ES-I3 (cell line): ENCODE measurements around the gene TNK2.

Source experiments
- H3K36me3 ChIP-seq: 2 replicates; pipeline ENCODE4 v1.6.1; 2013; ENCODE audit warnings: mild to moderate bottlenecking, low read length, control low read depth, moderate library complexity; ENCODE audit not compliant: insufficient read depth
- H3K4me1 ChIP-seq: 2 replicates; pipeline ENCODE4 v1.6.1; 2013; ENCODE audit warnings: mild to moderate bottlenecking, control low read depth, low read length; ENCODE audit not compliant: insufficient read depth
- H3K9ac ChIP-seq: 2 replicates; pipeline ENCODE4 v1.6.1; 2013; ENCODE audit warnings: low read depth, mild to moderate bottlenecking, low read length, moderate library complexity
- H3K9me3 ChIP-seq: 2 replicates; pipeline ENCODE4 v1.6.1; 2013; ENCODE audit warnings: mild to moderate bottlenecking, low read length, moderate library complexity; ENCODE audit not compliant: control insufficient read depth, insufficient read depth

TNK2 gene

GRCh38 chr3:195888311-195888761, 20.0 kb downstream of the TNK2 start:
- Histone ChIP-seq H3K9me3 (no peaks in the 10 kb centered on the region), H3K4me1 (peaks cover 46% of the 10 kb centered on the region), H3K9ac (no peak overlapping the region), H3K36me3 (no peaks in the 10 kb centered on the region)

- Histone ChIP-seq H3K9me3 (no peaks in the 10 kb centered on the region), H3K4me1 (peaks cover 41% of the 10 kb centered on the region), H3K36me3 (no peaks in the 10 kb centered on the region), H3K9ac (no peak overlapping the region)
These were observed 20.7 kb downstream of the TNK2 start for GRCh38 chr3:195887670-195888069.

- H3K4me1 ChIP-seq = peaks cover 36% of the 10 kb centered on the region
- no peak overlapping the region for H3K9ac ChIP-seq
- H3K36me3 ChIP-seq = no peaks in the 10 kb centered on the region
- H3K9me3 ChIP-seq = no peaks in the 10 kb centered on the region
These were observed 21.9 kb downstream of the TNK2 start for GRCh38 chr3:195886181-195887141.

GRCh38 chr3:195885036-195885891, 23.1 kb downstream of the TNK2 start:
- H3K9me3 ChIP-seq = no peaks in the 10 kb centered on the region
- H3K36me3 ChIP-seq = no peaks in the 10 kb centered on the region
- peaks cover 36% of the 10 kb centered on the region for H3K4me1 ChIP-seq
- no peak overlapping the region for H3K9ac ChIP-seq

GRCh38 chr3:195884691-195885035, 23.7 kb downstream of the TNK2 start:
- H3K4me1 ChIP-seq = peaks cover 34% of the 10 kb centered on the region
- H3K9ac ChIP-seq = no peak overlapping the region

GRCh38 chr3:195883801-195884200, 24.6 kb downstream of the TNK2 start:
- no peaks in the 10 kb centered on the region for H3K36me3 ChIP-seq
- H3K4me1 ChIP-seq = peaks cover 27% of the 10 kb centered on the region
- H3K9ac ChIP-seq = no peak overlapping the region
- H3K9me3 ChIP-seq = no peaks in the 10 kb centered on the region

More at GRCh38 chr3:195884691-195885035, 23.7 kb downstream of the TNK2 start:
- no peaks in the 10 kb centered on the region for H3K36me3 ChIP-seq
- H3K9me3 ChIP-seq = no peaks in the 10 kb centered on the region

- Histone ChIP-seq H3K36me3 (no peaks in the 10 kb centered on the region), H3K9me3 (no peaks in the 10 kb centered on the region), H3K9ac (no peak overlapping the region), H3K4me1 (peaks cover 27% of the 10 kb centered on the region)
These were observed 25.2 kb downstream of the TNK2 start for GRCh38 chr3:195883160-195883559.

GRCh38 chr3:195882002-195882441, 26.3 kb downstream of the TNK2 start:
- no peaks in the 10 kb centered on the region for H3K9me3 ChIP-seq
- H3K36me3 ChIP-seq = no peaks in the 10 kb centered on the region
- H3K4me1 ChIP-seq = peaks cover 21% of the 10 kb centered on the region
- no peak overlapping the region for H3K9ac ChIP-seq

- Histone ChIP-seq H3K4me1 (peaks cover 16% of the 10 kb centered on the region), H3K9ac (no peak overlapping the region), H3K36me3 (no peaks in the 10 kb centered on the region), H3K9me3 (no peaks in the 10 kb centered on the region)
These were observed 26.9 kb downstream of the TNK2 start for GRCh38 chr3:195881276-195881988.

- Histone ChIP-seq H3K4me1 (peaks cover 3% of the 10 kb centered on the region; the same call in 1 of the 2 replicates), H3K9me3 (no peaks in the 10 kb centered on the region), H3K9ac (no peak overlapping the region), H3K36me3 (no peaks in the 10 kb centered on the region)
These were observed 28.3 kb downstream of the TNK2 start for GRCh38 chr3:195880037-195880431.

- Histone ChIP-seq H3K9ac (no peak overlapping the region), H3K9me3 (no peaks in the 10 kb centered on the region), H3K36me3 (no peaks in the 10 kb centered on the region), H3K4me1 (no peaks in the 10 kb centered on the region; the same call in 1 of the 2 replicates)
These were observed 28.8 kb downstream of the TNK2 start for GRCh38 chr3:195879416-195880036.

- Histone ChIP-seq H3K4me1 (no peaks in the 10 kb centered on the region; the same call in 1 of the 2 replicates), H3K9me3 (no peaks in the 10 kb centered on the region), H3K9ac (no peak overlapping the region), H3K36me3 (no peaks in the 10 kb centered on the region)
These were observed 29.7 kb downstream of the TNK2 start for GRCh38 chr3:195878424-195879274.
